Measurements from ENCODE around the gene TCF7L1. TPM values are rescaled to one million over a fixed set of nuclear protein-coding genes. Genes with fewer than 3 reads are reported as not detected.

TCF7L1 gene
- total and polyA plus RNA-seq, 12 donors: 4.5 to 10.9 (median 6.3) TPM

GRCh38 chr2:85238607-85239006 lies 105.4 kb downstream of the TCF7L1 start:
- H3K4me3 ChIP-seq: no peak overlapping the region
- WGBS, 2 donors: 96 to 98% methylated on average over 8 of the region's 8 CpGs
- TF ChIP-seq, protein P1, sequence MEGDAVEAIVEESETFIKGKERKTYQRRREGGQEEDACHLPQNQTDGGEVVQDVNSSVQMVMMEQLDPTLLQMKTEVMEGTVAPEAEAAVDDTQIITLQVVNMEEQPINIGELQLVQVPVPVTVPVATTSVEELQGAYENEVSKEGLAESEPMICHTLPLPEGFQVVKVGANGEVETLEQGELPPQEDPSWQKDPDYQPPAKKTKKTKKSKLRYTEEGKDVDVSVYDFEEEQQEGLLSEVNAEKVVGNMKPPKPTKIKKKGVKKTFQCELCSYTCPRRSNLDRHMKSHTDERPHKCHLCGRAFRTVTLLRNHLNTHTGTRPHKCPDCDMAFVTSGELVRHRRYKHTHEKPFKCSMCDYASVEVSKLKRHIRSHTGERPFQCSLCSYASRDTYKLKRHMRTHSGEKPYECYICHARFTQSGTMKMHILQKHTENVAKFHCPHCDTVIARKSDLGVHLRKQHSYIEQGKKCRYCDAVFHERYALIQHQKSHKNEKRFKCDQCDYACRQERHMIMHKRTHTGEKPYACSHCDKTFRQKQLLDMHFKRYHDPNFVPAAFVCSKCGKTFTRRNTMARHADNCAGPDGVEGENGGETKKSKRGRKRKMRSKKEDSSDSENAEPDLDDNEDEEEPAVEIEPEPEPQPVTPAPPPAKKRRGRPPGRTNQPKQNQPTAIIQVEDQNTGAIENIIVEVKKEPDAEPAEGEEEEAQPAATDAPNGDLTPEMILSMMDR (IDR thresholded peaks at IDR 0.05): no peak
- no peaks in the 10 kb centered on the region for H3K27me3 ChIP-seq
- peaks cover 0 to 45% (median 23%) of the 10 kb centered on the region in 9 donors for H3K4me1 ChIP-seq
- intact Hi-C loops (cut with DNase I): no loop called here
- ATAC-seq (no peak), DNase-seq (no peak)
- H3K36me3 ChIP-seq: no peaks in the 10 kb centered on the region
- H3K9me3 ChIP-seq: no peaks in the 10 kb centered on the region
- no peak overlapping the region for H3K27ac ChIP-seq

DNA sequence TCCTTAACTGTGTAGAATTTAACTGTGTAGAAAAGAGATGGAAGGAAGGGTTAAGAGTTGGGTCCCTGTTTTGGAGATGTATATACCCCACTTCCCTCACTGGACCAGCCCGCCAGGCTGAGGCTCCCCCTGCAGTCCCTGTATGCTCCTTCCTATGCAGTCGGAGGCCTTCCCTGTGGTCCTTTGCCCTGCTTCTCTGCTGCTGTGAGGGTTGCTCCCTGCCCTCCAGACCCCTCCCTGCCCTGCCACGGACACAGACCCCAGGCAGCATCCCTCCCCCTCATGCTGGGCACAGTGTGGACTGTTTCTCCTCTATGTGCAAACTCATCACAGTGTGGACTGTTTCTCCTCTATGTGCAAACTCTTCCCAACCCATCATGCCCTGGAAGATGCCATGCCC lies 105.9 kb downstream of the TCF7L1 start:
- Histone ChIP-seq H3K4me1 (peaks cover 0 to 50% (median 24%) of the 10 kb centered on the region in 9 donors), H3K36me3 (no peaks in the 10 kb centered on the region), H3K9me3 (no peaks in the 10 kb centered on the region), H3K27me3 (no peaks in the 10 kb centered on the region), H3K27ac (peak overlapping the region in 3 of 10 donors; percentile 19 to 79 (median 25)), H3K4me3 (no peak overlapping the region)
- intact Hi-C loops (cut with DNase I): no loop called here
- ATAC-seq (no peak), DNase-seq (no peak)
- TF ChIP-seq, protein P1 (IDR thresholded peaks at IDR 0.05): no peak
- WGBS, 2 donors: 92 to 93% methylated on average over 3 of the region's 3 CpGs

GRCh38 chr2:85240055-85240454 lies 106.9 kb downstream of the TCF7L1 start:
- H3K36me3 ChIP-seq: no peaks in the 10 kb centered on the region
- peak; percentile 39 to 90 (median 74) for ATAC-seq
- DNase-seq: peak in 1 of 2 donors; percentile 33
- peaks cover 0 to 60% (median 28%) of the 10 kb centered on the region in 9 donors for H3K4me1 ChIP-seq
- no peak overlapping the region for H3K4me3 ChIP-seq
- TF ChIP-seq, protein P1 (IDR thresholded peaks at IDR 0.05): no peak
- H3K27ac ChIP-seq: peak overlapping the region in 8 of 10 donors; percentile 35 to 79 (median 48)
- H3K27me3 ChIP-seq: no peaks in the 10 kb centered on the region
- H3K9me3 ChIP-seq: no peaks in the 10 kb centered on the region
- 44 to 59% methylated on average over 8 of the region's 8 CpGs for WGBS, 2 donors
- intact Hi-C loops (cut with DNase I): loop anchor here in 4 of 10 donors (5.0 kb wide), 2 partner anchors 47 to 108 kb away; partner anchors contain the start of gene TCF7L1 (in 3 of the 4)

DNA sequence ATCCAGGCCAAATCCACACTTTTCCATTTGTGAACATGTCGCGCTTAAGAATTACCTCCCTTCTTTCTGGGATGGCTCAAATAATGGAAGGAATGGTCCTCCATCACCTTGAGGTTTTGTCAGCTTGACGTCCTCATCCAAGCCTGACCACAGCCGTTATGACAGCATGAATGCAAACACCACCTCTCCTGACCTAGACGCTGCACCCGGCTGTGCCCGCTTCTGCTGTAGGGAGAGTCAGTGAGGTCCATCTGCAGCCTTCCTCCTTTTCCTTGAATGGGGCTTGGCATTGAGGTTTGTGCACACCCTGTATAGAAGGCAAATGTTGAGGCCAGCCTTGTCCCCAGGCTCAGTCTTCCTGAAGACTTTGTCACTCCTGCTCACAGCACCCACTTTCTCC lies 109.1 kb downstream of the TCF7L1 start:
- H3K9me3 ChIP-seq: no peaks in the 10 kb centered on the region
- H3K27me3 ChIP-seq: no peaks in the 10 kb centered on the region
- H3K4me1 ChIP-seq: peaks cover 5 to 81% (median 48%) of the 10 kb centered on the region in 9 donors
- DNase-seq (no peak), ATAC-seq (no peak)
- H3K4me3 ChIP-seq: no peak overlapping the region
- intact Hi-C loops (cut with DNase I): loop anchor here in 6 of 10 donors (2.0 to 5.0 kb wide), 4 partner anchors 45 to 110 kb away; partner anchors contain the start of gene TCF7L1 (in 6 of the 6)
- no peaks in the 10 kb centered on the region for H3K36me3 ChIP-seq
- no peak overlapping the region for H3K27ac ChIP-seq
- TF ChIP-seq, protein P1 (IDR thresholded peaks at IDR 0.05): no peak
- WGBS, 2 donors: 94 to 97% methylated on average over 7 of the region's 7 CpGs
